ENCODE results near the gene SMIM38.

DNA sequence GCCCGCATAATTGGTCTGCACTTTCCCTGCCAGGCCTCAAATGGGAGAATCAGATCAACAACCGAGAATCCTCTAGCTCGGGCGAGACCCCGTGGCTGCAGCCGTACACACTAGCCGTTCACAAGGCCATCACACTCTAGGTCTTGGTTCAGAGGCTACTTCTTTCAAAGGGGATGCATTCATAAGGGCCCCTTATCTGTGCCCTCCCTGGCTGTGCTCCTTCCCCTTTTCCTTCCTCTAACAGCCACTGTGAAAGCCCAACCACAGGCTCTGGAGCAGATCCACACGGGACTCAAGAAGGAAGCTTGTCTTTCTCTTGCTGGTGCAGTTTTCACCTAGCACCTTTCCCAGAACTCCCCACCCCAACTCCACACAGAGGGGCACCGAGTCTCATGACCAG lies 24.5 kb downstream of the SMIM38 start:
- TF ChIP-seq, protein P1, sequence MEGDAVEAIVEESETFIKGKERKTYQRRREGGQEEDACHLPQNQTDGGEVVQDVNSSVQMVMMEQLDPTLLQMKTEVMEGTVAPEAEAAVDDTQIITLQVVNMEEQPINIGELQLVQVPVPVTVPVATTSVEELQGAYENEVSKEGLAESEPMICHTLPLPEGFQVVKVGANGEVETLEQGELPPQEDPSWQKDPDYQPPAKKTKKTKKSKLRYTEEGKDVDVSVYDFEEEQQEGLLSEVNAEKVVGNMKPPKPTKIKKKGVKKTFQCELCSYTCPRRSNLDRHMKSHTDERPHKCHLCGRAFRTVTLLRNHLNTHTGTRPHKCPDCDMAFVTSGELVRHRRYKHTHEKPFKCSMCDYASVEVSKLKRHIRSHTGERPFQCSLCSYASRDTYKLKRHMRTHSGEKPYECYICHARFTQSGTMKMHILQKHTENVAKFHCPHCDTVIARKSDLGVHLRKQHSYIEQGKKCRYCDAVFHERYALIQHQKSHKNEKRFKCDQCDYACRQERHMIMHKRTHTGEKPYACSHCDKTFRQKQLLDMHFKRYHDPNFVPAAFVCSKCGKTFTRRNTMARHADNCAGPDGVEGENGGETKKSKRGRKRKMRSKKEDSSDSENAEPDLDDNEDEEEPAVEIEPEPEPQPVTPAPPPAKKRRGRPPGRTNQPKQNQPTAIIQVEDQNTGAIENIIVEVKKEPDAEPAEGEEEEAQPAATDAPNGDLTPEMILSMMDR (IDR thresholded peaks at IDR 0.05 in 8 of 11, conservative IDR thresholded peaks at IDR 0.05 in 3 of 11) = no peak
- TF ChIP-seq POLR2A (IDR thresholded peaks at IDR 0.05) = no peak
- no peak for TF ChIP-seq POLR2AphosphoS5 (IDR thresholded peaks at IDR 0.05)

Measured in spleen (tissue), 7 donors.